B cell (primary cell): Measurements from ENCODE around the gene ARMC10. TPM values are rescaled to one million over a fixed set of nuclear protein-coding genes. Genes with fewer than 3 reads are reported as not detected.
"Not testable (repeated sequence)": the region's sequence is repeated elsewhere in the genome, so short reads cannot be mapped to it uniquely, and the experiment has no call there.

Experiments used
- ATAC-seq: fragments of 200-7000 bp; cut with Tn5 transposase; one replicate; pipeline ENCODE4 v1.10.0; 2021; ENCODE audit warnings: low read depth, mild to moderate bottlenecking, moderate number of reproducible peaks, moderate library complexity
- CTCF ChIA-PET: fragments of 350-600 bp; sonication (Branson Sonifier 250); formaldehyde crosslinking; loops from one replicate; lab custom pipeline; 2021; ENCODE audit warnings: antibody characterized with exemption, inconsistent platforms; lab: Charles Lee
- POLR2A ChIA-PET: fragments of 350-600 bp; sonication (Branson Sonifier 250); formaldehyde crosslinking; loops from one replicate; lab custom pipeline; 2021; ENCODE audit warnings: antibody characterized with exemption; lab: Charles Lee
- DNase-seq: peaks from one replicate; pipeline ENCODE4 v3.0.0; 2013
- H2AFZ ChIP-seq: 2 replicates; pipeline ENCODE4 v1.6.1; 2012; ENCODE audit warnings: mild to moderate bottlenecking, low read depth, low read length; ENCODE audit not compliant: insufficient read depth, poor library complexity, severe bottlenecking
- H3K27ac ChIP-seq, 2 donors: 1 replicate in 1 of 2; 2 replicates in 1 of 2; pipeline ENCODE4 v1.5.1; 2012 to 2013; ENCODE audit warnings: low read length in 2 of 2, mild to moderate bottlenecking in 2 of 2, moderate library complexity in 1 of 2
- H3K27me3 ChIP-seq, 4 experiments: fragments of 200-600 bp in 1 of 4; sonication (generic) in 1 of 4; replicated peaks in 1 of 4; 1 replicate in 2 of 4; 2 replicates in 2 of 4; pipeline versions ENCODE4 v1.6.1 to v1.7.0; 2013 to 2016; ENCODE audit warnings: low read length in 3 of 4, mild to moderate bottlenecking in 2 of 4, mixed read lengths in 1 of 4, moderate library complexity in 1 of 4; ENCODE audit not compliant: insufficient read depth in 4 of 4, control insufficient read depth in 3 of 4; ENCODE audit errors: control extremely low read depth in 1 of 4
- H3K36me3 ChIP-seq, 2 experiments: replicated peaks in 1 of 2; 1 replicate in 1 of 2; 2 replicates in 1 of 2; pipeline versions ENCODE4 v1.6.1 to v1.7.1; 2013; ENCODE audit warnings: low read length in 1 of 2; ENCODE audit not compliant: insufficient read depth in 2 of 2, control insufficient read depth in 1 of 2; ENCODE audit errors: control extremely low read depth in 1 of 2, extremely low read depth in 1 of 2
- H3K4me1 ChIP-seq, 2 donors: fragments of 200-600 bp in 1 of 2; sonication (generic) in 1 of 2; 1 replicate in 1 of 2; 2 replicates in 1 of 2; pipeline versions ENCODE4 v1.5.1 to v1.6.1; 2013 to 2017; ENCODE audit warnings: low read length in 2 of 2; ENCODE audit not compliant: control insufficient read depth in 2 of 2, insufficient read depth in 2 of 2
- H3K4me2 ChIP-seq: replicated peaks from 2 replicates; pipeline ENCODE3; 2012; ENCODE audit warnings: mild to moderate bottlenecking, low read depth, low read length; ENCODE audit not compliant: poor library complexity, severe bottlenecking
- H3K4me3 ChIP-seq, 5 experiments: fragments of 200-600 bp in 1 of 5; sonication (generic) in 1 of 5; 1 replicate in 3 of 5; 2 replicates in 2 of 5; pipeline versions ENCODE4 v1.5.1 to v1.7.0; 2011 to 2016; ENCODE audit warnings: low read length in 4 of 5, mild to moderate bottlenecking in 4 of 5, low read depth in 2 of 5, control low read depth in 1 of 5, moderate library complexity in 1 of 5; ENCODE audit not compliant: insufficient read depth in 1 of 5; ENCODE audit errors: control extremely low read depth in 1 of 5, extremely low read depth in 1 of 5
- H3K79me2 ChIP-seq: fragments of 200-600 bp; sonication (generic); one replicate; pipeline ENCODE4 v1.6.0; 2016; ENCODE audit warnings: low read length; ENCODE audit not compliant: control insufficient read depth, insufficient read depth
- H3K9ac ChIP-seq: fragments of 200-600 bp; sonication (generic); 2 replicates; pipeline ENCODE4 v1.6.1; 2017; ENCODE audit warnings: mild to moderate bottlenecking, low read length, moderate library complexity
- H3K9me3 ChIP-seq, 3 donors: one replicate each; pipeline versions ENCODE4 v1.6.1 to v1.7.1; 2013; ENCODE audit warnings: low read length in 2 of 3; ENCODE audit not compliant: control insufficient read depth in 2 of 3, insufficient read depth in 1 of 3; ENCODE audit errors: control extremely low read depth in 1 of 3
- H4K20me1 ChIP-seq: 2 replicates; pipeline ENCODE4 v1.6.0; 2012; ENCODE audit warnings: mild to moderate bottlenecking, low read length; ENCODE audit not compliant: insufficient read depth, control insufficient read depth, poor library complexity, severe bottlenecking
- H3K27ac Mint-ChIP-seq: one replicate; pipeline ENCODE4 v1.8.0; 2021; ENCODE audit warnings: mixed read lengths
- H3K27me3 Mint-ChIP-seq: one replicate; pipeline ENCODE4 v1.8.0; 2021; ENCODE audit warnings: mixed read lengths
- H3K4me1 Mint-ChIP-seq: one replicate; pipeline ENCODE4 v1.8.0; 2021; ENCODE audit warnings: mixed read lengths
- H3K4me3 Mint-ChIP-seq: one replicate; pipeline ENCODE4 v1.8.0; 2021; ENCODE audit warnings: mixed read lengths
- H3K9me3 Mint-ChIP-seq: one replicate; pipeline ENCODE4 v1.8.0; 2022; ENCODE audit warnings: mixed read lengths; ENCODE audit not compliant: insufficient read depth
- EZH2 ChIP-seq: IDR thresholded peaks from 2 replicates; pipeline ENCODE4 v1.6.1; 2012; ENCODE audit warnings: borderline replicate concordance, low read depth, mild to moderate bottlenecking, moderate library complexity, low read length; ENCODE audit not compliant: insufficient read depth, poor library complexity, severe bottlenecking
- WGBS: methylation state at CpG from one replicate; pipeline ENCODE4 v1.1.5; 2013; ENCODE audit warnings: missing lambda C conversion rate; ENCODE audit not compliant: insufficient coverage; 5-methylcytosine and 5-hydroxymethylcytosine counted together
- intact Hi-C: fragments of 100-400 bp; cut with micrococcal nuclease; formaldehyde crosslinking; loops from one replicate; pipeline ENCODE4 v1.10.0; 2022
- polyA plus RNA-seq: library from polyadenylated mRNA; depleted of rRNA; stranded (reverse); fragments of >200 nt; gene quantifications from 2 replicates; pipeline ENCODE4 v1.2.3, GENCODE V29; 2012
- total RNA-seq, 2 donors: library from RNA; stranded (reverse); fragments of 120-200 nt in 1 of 2; gene quantifications; 1 replicate in 1 of 2; 2 replicates in 1 of 2; pipeline versions ENCODE4 v1.2.3 to v1.2.4, GENCODE V29; 2013 to 2022
- TF ChIP-seq, protein P1 (sequence below): fragments of 200-600 bp; IDR thresholded peaks from one replicate; pipeline ENCODE4 v1.8.0; 2022; ENCODE audit warnings: antibody characterized with exemption, mild to moderate bottlenecking

The ARMC10 gene
- total and polyA plus RNA-seq, 2 donors (not counting 1 experiment from before 2014, with no cell fraction given) = 7.3 to 24.2 TPM

DNA sequence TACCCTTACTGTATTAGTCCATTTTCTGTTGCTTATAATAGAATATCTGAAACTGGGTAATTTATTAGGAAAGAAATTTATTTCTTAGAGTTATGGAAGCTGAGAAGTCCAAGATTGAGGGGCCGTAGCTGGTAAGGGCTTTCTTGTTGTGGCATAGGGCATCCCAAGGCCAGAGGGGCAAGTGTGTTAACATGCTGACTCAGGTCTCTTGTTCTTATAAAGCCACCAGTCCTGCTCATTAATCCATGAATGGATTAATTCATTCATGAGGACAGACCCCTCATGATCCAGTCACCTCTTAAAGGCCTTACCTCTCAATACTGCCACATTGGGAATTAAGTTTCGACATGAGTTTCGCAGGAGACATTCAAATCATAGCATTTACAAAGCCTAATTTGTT, 2.4 kb downstream of the ARMC10 start:
- ChIA-PET POLR2A (no interaction called here), CTCF (no interaction called here)
- TF ChIP-seq, protein P1, sequence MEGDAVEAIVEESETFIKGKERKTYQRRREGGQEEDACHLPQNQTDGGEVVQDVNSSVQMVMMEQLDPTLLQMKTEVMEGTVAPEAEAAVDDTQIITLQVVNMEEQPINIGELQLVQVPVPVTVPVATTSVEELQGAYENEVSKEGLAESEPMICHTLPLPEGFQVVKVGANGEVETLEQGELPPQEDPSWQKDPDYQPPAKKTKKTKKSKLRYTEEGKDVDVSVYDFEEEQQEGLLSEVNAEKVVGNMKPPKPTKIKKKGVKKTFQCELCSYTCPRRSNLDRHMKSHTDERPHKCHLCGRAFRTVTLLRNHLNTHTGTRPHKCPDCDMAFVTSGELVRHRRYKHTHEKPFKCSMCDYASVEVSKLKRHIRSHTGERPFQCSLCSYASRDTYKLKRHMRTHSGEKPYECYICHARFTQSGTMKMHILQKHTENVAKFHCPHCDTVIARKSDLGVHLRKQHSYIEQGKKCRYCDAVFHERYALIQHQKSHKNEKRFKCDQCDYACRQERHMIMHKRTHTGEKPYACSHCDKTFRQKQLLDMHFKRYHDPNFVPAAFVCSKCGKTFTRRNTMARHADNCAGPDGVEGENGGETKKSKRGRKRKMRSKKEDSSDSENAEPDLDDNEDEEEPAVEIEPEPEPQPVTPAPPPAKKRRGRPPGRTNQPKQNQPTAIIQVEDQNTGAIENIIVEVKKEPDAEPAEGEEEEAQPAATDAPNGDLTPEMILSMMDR = no peak
- no peak for TF ChIP-seq EZH2
- DNase-seq = no peak
- Histone ChIP-seq H3K4me2 (no peak overlapping the region), H3K79me2 (peaks cover 50% of the 10 kb centered on the region), H3K27me3 (no peaks in the 10 kb centered on the region), H4K20me1 (no peaks in the 10 kb centered on the region), H3K9ac (no peak overlapping the region), H3K4me3 (no peak overlapping the region), H2AFZ (no peak overlapping the region), H3K4me1 (peaks cover 13 to 24% of the 10 kb centered on the region in 2 donors), H3K27ac (no peak overlapping the region), H3K36me3 (no peaks in the 10 kb centered on the region), H3K9me3 (no peaks in the 10 kb centered on the region)
- Mint-ChIP-seq H3K27ac (no peak overlapping the region), H3K27me3 (no peaks in the 10 kb centered on the region), H3K4me3 (no peak overlapping the region), H3K4me1 (peaks cover 32% of the 10 kb centered on the region), H3K9me3 (no peaks in the 10 kb centered on the region)
- ATAC-seq = no peak
- WGBS = 100% methylated on average over 1 of the region's 3 CpGs
- intact Hi-C loops = loop anchor here (5.0 kb wide), 1 partner anchor 220 kb away; the partner anchor contains the start of gene PMPCB

DNA sequence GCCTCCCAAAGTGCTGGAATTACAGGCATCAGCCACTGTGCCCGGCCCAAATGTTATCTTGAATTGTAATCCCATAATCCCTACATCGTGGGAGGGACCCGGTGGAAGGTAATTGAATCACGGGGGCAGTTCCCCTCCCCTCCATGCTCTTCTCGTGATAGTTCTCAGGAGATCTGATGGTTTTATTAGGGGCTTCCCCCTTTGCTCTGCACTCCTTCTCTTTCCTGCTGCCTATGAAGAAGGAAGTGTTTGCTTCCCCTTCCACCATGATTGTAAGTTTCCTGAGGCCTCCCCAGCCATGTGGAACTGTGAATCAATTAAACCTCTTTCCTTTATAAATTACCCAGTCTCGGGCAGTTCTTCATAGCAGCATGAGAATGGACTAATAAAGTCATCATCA, 3.3 kb downstream of the ARMC10 start:
- H3K27ac ChIP-seq, ATAC-seq, CTCF ChIA-PET, H3K4me3 Mint-ChIP-seq, H3K9ac ChIP-seq, H3K36me3 ChIP-seq, H4K20me1 ChIP-seq, H2AFZ ChIP-seq, H3K9me3 ChIP-seq, H3K4me3 ChIP-seq, H3K27ac Mint-ChIP-seq, DNase-seq, H3K9me3 Mint-ChIP-seq, H3K27me3 ChIP-seq, H3K4me2 ChIP-seq, POLR2A ChIA-PET, H3K27me3 Mint-ChIP-seq: not testable (repeated sequence)
- intact Hi-C loops = loop anchor here (5.0 kb wide), 1 partner anchor 219 kb away; the partner anchor contains the start of gene PMPCB
- 80% methylated on average over 1 of the region's 6 CpGs for WGBS
- Histone ChIP-seq H3K4me1 (peaks cover 13 to 24% of the 10 kb centered on the region in 2 donors), H3K79me2 (peaks cover 50% of the 10 kb centered on the region)
- peaks cover 32% of the 10 kb centered on the region for H3K4me1 Mint-ChIP-seq
